Memory B cell (primary cell): Measurements from ENCODE around the gene TRIM34.
"Not testable (repeated sequence)": the region's sequence is repeated elsewhere in the genome, so short reads cannot be mapped to it uniquely, and the experiment has no call there.

Experiments
- ATAC-seq: fragments of 150-1000 bp; cut with Tn5 transposase; 2 replicates; pipeline ENCODE4 v1.10.0; 2021; ENCODE audit warnings: low read depth, mild to moderate bottlenecking, moderate library complexity
- DNase-seq, 2 donors: peaks; one replicate each; pipeline ENCODE4 v3.0.0; 2022; ENCODE audit warnings: low spot score in 2 of 2
- H3K27ac Mint-ChIP-seq: one replicate; pipeline ENCODE4 v1.8.0; 2022; ENCODE audit warnings: mild to moderate bottlenecking, moderate library complexity, mixed read lengths
- H3K27me3 Mint-ChIP-seq: one replicate; pipeline ENCODE4 v1.8.0; 2022; ENCODE audit warnings: mixed read lengths
- H3K36me3 Mint-ChIP-seq: one replicate; pipeline ENCODE4 v1.8.0; 2022; ENCODE audit warnings: mild to moderate bottlenecking, mixed read lengths
- H3K4me1 Mint-ChIP-seq: one replicate; pipeline ENCODE4 v1.8.0; 2022; ENCODE audit warnings: mixed read lengths
- H3K4me3 Mint-ChIP-seq: one replicate; pipeline ENCODE4 v1.8.0; 2022; ENCODE audit warnings: mild to moderate bottlenecking, moderate library complexity, mixed read lengths
- H3K9me3 Mint-ChIP-seq: one replicate; pipeline ENCODE4 v1.8.0; 2022; ENCODE audit warnings: mixed read lengths

Gene TRIM34, protein sequence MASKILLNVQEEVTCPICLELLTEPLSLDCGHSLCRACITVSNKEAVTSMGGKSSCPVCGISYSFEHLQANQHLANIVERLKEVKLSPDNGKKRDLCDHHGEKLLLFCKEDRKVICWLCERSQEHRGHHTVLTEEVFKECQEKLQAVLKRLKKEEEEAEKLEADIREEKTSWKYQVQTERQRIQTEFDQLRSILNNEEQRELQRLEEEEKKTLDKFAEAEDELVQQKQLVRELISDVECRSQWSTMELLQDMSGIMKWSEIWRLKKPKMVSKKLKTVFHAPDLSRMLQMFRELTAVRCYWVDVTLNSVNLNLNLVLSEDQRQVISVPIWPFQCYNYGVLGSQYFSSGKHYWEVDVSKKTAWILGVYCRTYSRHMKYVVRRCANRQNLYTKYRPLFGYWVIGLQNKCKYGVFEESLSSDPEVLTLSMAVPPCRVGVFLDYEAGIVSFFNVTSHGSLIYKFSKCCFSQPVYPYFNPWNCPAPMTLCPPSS

DNA sequence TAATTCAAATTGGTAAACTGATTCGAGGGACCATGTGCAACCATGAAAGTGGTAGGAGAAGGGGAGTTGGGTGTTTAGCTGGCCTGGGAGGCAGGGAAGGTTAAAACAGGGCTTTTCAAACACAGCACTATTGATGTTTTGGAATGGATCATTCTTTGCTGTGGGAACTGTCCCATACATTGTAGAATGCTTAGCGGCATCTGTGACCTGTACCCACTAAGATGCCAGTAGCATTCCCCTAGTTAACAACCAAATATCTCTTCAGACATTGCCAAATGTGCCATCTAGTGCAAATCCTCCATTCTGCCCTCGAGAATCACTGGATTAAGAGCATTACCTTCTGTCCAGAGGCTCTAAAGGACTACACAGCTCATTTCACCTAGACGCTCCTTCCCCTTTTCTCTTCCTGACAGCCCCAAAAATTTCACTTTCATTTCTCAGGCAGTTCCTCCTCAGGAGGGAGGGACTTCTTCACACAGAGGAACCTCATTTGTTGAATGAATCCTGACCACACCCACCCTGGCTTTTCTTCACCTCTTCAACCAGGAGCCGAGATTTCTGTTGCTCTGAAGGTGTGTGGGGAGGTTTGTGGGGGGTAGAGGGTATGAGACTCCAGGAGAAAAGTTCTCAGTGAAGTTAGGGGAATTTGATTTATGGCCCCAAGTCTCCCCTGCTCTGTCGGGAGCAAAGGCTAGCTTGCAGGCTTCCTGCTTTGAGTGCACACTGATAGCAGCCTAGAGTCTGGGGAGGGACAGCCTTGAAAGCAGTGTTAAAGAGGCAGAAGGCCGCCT lies at the start of gene TRIM34:
TRIM34 (plus strand) TSS at position 513 of the 791 bp plus-strand sequence. CDS start 7,331 bp downstream, outside the sequence.
- H3K27me3 Mint-ChIP-seq, result no peaks in the 10 kb centered on the region
- peaks cover 26% of the 10 kb centered on the region for H3K4me1 Mint-ChIP-seq
- peak; percentile 45 to 71 for DNase-seq
- H3K27ac Mint-ChIP-seq, result peak within 1 kb of the TSS; percentile 90
- H3K9me3 Mint-ChIP-seq, result no peaks in the 10 kb centered on the region
- H3K4me3 Mint-ChIP-seq, result peak within 1 kb of the TSS; percentile 89
- peak; percentile 97 for ATAC-seq
- H3K36me3 Mint-ChIP-seq, result peaks cover 13% of the 10 kb centered on the region

DNA sequence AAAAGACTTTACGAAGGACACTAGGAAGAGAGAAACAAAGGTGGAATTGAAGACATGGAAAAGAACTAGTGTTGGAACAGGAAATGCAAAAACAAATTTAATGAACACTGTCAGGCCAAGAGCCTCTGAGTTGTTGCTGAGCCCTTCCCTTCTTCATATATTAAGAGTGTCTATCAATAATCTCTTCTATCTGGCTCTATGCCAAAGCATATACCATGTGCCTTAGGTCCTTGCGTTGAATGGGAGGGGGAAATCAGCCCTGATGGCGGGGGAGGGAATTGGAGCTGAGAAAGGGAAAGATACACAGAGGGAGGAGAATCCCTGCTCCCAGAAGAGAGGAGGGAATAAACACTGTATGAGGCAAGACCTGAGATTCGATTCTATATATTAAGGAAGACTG lies 49.6 kb upstream of the TRIM34 start:
- Mint-ChIP-seq H3K36me3 (no peaks in the 10 kb centered on the region), H3K4me1 (no peaks in the 10 kb centered on the region), H3K27me3 (no peaks in the 10 kb centered on the region), H3K9me3 (no peaks in the 10 kb centered on the region), H3K27ac (no peak overlapping the region), H3K4me3 (no peak overlapping the region)
- DNase-seq (no peak), ATAC-seq (no peak)

DNA sequence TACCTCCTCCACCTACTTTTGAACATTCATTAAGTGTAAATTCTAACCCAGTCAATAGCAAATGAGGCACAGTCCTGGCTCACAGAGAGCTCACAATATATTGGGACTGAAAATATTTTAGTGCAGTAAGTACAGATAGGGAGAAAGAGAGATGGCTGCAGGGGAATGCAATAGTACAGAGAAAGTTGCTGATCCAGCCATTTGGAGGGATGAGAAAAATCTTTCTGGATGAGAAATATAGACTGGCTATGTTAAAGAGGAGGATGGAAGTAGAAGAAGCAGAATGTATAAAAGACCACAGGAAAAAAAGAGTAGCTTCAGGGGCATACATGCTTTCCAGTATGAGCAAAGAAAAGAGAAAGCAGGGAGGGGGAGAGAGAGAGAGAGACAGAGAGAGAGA lies 47.7 kb upstream of the TRIM34 start:
- no peak overlapping the region for H3K4me3 Mint-ChIP-seq
- ATAC-seq (no peak), DNase-seq (no peak)
- H3K36me3 Mint-ChIP-seq, result no peaks in the 10 kb centered on the region
- no peaks in the 10 kb centered on the region for H3K27me3 Mint-ChIP-seq
- H3K4me1 Mint-ChIP-seq, result no peaks in the 10 kb centered on the region
- no peak overlapping the region for H3K27ac Mint-ChIP-seq
- H3K9me3 Mint-ChIP-seq, result no peaks in the 10 kb centered on the region

DNA sequence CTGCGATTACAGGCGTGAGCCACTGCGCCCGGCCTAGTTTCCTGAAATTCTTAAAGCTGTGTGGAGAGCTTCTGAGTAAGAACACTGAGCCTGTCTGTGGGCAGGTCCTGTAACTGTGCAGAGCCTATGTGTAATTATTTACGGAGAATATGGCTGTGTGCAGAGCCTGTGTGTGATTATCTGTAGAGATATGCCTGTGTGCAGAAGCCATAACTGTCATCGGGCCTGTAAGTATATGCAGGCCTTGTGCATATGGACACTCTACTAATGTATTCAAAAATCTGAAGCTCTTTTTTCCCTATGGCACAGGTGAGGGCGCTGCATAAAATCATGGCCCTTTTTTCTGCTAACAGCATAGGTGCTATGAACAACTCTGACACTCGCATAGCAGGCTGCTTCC lies 44.2 kb upstream of the TRIM34 start, which contains the start of gene OR52B6:
OR52B6 (plus strand) TSS at position 301 of the 400 bp plus-strand sequence; CDS start at position 301, 0 bp downstream.
- no peaks in the 10 kb centered on the region for H3K4me1 Mint-ChIP-seq
- no peaks in the 10 kb centered on the region for H3K27me3 Mint-ChIP-seq
- no peak within 1 kb of the TSS for H3K27ac Mint-ChIP-seq
- no peak for ATAC-seq
- H3K9me3 Mint-ChIP-seq, result peaks cover 3% of the 10 kb centered on the region
- DNase-seq, result no peak
- H3K36me3 Mint-ChIP-seq, result peaks cover 2% of the 10 kb centered on the region
- H3K4me3 Mint-ChIP-seq, result no peak within 1 kb of the TSS

DNA sequence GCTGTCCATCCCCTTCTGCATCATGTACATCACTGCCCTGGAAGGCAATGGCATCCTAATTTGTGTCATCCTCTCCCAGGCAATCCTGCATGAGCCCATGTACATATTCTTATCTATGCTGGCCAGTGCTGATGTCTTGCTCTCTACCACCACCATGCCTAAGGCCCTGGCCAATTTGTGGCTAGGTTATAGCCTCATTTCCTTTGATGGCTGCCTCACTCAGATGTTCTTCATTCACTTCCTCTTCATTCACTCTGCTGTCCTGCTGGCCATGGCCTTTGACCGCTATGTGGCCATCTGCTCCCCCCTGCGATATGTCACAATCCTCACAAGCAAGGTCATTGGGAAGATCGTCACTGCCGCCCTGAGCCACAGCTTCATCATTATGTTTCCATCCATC lies 43.8 kb upstream of the TRIM34 start:
- Mint-ChIP-seq H3K4me1 (no peaks in the 10 kb centered on the region), H3K27me3 (no peaks in the 10 kb centered on the region), H3K9me3 (peaks cover 3% of the 10 kb centered on the region), H3K36me3 (peaks cover 2% of the 10 kb centered on the region), H3K27ac (no peak overlapping the region), H3K4me3 (no peak overlapping the region)
- DNase-seq (no peak), ATAC-seq (no peak)

DNA sequence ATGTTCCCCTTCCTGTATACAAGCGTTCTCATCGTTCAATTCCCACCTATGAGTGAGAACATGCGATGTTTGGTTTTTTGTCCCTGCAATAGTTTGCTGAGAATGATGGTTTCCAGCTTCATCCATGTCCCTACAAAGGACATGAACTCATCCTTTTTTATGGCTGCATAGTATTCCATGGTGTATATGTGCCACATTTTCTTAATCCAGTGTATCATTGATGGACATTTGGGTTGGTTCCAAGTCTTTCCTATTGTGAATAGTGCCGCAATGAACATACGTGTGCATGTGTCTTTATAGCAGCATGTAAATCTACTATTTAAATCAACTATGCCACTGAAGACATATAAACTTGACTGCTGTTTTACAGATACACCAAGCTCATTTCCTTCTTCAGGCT lies 40.3 kb upstream of the TRIM34 start:
- H3K9me3 Mint-ChIP-seq, H3K36me3 Mint-ChIP-seq, DNase-seq, H3K27me3 Mint-ChIP-seq, H3K4me3 Mint-ChIP-seq, H3K27ac Mint-ChIP-seq, ATAC-seq, H3K4me1 Mint-ChIP-seq: not testable (repeated sequence)

DNA sequence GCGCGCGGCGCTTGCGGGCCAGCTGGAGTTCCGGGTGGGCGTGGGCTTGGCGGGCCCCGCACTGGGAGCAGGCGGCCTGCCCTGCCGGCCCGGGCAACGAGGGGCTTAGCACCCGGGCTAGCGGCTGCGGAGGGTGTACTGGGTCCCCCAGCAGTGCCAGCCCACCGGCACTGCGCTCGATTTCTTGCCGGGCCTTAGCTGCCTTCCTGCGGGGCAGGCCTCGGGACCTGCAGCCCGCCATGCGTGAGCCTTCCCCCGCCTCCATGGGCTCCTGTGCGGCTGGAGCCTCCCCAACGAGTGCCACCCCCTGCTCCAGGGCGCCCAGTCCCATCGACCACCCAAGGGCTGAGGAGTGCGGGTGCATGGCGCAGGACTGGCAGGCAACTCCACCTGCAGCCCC lies 34.9 kb upstream of the TRIM34 start:
- not testable (repeated sequence) for ATAC-seq, H3K36me3 Mint-ChIP-seq, DNase-seq, H3K4me1 Mint-ChIP-seq, H3K4me3 Mint-ChIP-seq, H3K9me3 Mint-ChIP-seq, H3K27me3 Mint-ChIP-seq, H3K27ac Mint-ChIP-seq

DNA sequence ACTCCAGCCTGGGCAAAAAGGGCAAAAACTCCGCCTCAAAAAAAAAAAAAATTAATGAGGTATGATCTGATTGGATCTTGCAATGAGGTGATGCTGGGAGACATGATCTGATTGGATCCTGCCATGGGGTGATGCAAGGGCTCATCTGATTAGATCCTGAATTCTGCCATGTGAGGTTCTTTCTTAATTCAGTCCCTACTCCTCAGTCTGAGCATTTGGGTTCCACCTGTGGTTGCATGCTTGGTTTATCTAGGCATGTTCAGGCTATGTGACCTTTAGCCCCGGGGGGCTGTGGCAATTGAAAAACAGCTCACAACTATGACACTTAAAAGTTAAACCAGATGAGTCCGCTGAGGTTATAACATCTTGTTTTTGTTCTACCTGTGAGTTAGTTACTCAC lies 33.2 kb upstream of the TRIM34 start:
- H3K27me3 Mint-ChIP-seq, result no peaks in the 10 kb centered on the region
- H3K4me3 Mint-ChIP-seq, result no peak overlapping the region
- H3K27ac Mint-ChIP-seq, result no peak overlapping the region
- H3K4me1 Mint-ChIP-seq, result no peaks in the 10 kb centered on the region
- H3K9me3 Mint-ChIP-seq, result no peaks in the 10 kb centered on the region
- no peak for ATAC-seq
- peaks cover 3% of the 10 kb centered on the region for H3K36me3 Mint-ChIP-seq
- DNase-seq, result no peak

DNA sequence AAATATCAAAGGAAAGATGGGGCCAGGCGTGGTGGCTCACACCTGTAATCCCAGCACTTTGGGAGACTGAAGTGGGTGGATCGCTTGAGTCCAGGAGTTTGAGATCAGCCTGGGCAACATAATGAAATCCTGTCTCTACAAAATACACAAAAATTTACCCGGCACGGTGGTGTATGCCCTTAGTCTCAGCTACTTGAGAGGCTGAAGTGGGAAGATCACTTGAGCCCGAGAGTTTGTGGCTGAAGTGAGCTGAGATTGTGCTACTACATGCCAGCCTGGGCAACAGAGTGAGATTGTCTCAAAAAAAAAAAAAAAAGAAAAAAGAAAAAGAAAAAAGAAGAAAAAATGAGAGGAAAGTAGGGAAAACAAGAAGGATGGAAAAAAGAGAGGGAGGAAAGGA lies 32.2 kb upstream of the TRIM34 start:
- DNase-seq (no peak), ATAC-seq (no peak)
- Mint-ChIP-seq H3K27me3 (no peaks in the 10 kb centered on the region), H3K4me3 (no peak overlapping the region), H3K9me3 (no peaks in the 10 kb centered on the region), H3K4me1 (no peaks in the 10 kb centered on the region), H3K27ac (no peak overlapping the region), H3K36me3 (peaks cover 3% of the 10 kb centered on the region)

DNA sequence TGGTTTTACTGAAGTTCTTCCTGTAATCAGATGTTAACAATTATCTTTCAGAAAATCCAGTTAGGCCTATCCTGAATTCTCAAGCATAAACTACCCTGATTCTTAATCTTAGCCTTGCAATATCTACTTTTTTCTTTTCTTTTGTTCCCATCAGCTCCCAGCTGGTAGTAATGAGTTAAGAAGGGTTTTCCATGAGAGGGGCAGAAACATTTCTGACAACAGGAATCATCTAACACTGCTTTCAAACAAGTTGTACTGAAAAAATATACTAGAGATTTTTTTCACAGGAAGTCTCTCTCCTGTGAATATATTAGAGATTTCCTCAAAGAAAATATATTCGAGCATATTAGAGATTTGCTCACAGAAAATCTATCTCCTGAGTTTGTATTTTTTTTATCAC lies 31.7 kb upstream of the TRIM34 start:
- H3K27me3 Mint-ChIP-seq, result no peaks in the 10 kb centered on the region
- no peaks in the 10 kb centered on the region for H3K9me3 Mint-ChIP-seq
- H3K36me3 Mint-ChIP-seq, result peaks cover 3% of the 10 kb centered on the region
- H3K4me1 Mint-ChIP-seq, result no peaks in the 10 kb centered on the region
- ATAC-seq, result no peak
- DNase-seq, result no peak
- no peak overlapping the region for H3K27ac Mint-ChIP-seq
- no peak overlapping the region for H3K4me3 Mint-ChIP-seq

DNA sequence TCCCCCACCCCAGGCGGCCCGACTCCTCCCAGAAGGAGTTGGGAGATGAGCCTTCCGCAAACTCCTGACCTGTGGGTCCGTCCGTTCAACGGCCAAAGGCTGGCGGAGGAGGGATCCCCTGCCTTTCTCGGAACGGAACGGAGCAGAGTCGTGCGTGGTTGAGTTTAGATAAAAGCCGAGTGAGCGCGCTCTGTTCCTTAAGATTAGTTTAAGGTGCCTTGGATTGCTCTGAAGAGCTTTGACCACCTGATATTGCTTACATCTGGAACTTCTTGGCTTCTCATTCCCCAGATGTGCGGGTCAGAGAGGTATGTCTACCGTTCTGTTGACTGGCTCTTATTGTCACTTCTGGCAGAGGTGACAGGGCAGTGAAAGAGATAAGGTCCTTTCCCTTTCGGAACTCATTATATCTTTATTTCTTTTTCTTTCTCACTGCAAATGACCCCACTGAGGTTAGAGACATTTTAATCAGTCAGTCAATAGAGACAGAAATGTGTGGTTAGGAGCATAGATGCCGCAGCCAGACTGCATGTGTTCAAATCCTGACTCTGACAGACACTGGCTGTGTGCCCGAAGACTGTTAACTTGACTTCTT lies 28.1 kb upstream of the TRIM34 start, which contains the start of gene TRIM6:
TRIM6 (plus strand) TSS at position 31 of the 595 bp plus-strand sequence; CDS start at position 292, 261 bp downstream.
- H3K4me1 Mint-ChIP-seq, result no peaks in the 10 kb centered on the region
- DNase-seq (no peak), ATAC-seq (no peak)

DNA sequence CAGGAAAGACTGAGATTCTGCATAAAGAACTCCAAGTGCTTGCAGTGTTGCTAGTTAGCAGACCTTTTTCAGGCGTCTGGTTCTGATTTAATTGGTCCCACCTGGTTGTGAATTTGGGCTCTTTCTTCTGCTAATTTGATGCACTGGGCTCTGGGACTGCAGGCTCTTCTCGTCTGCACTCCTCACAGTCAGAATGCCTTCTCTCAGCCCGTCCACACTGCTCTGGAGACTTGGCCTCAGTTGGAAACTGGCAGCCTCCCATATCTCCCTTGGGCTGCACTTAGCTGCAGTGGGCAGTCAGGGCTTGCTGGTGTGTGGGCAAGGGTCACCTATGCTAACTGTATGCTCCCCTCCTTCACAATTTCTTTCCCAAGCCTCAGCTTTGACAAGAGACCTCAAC lies 26.8 kb upstream of the TRIM34 start:
- no peak for ATAC-seq

More for the DNA sequence above, 28.1 kb upstream of the TRIM34 start, which contains the start of gene TRIM6:
- H3K27ac Mint-ChIP-seq, result peak within 1 kb of the TSS; percentile 22
- no peaks in the 10 kb centered on the region for H3K9me3 Mint-ChIP-seq
- H3K36me3 Mint-ChIP-seq, result no peaks in the 10 kb centered on the region
- H3K27me3 Mint-ChIP-seq, result no peaks in the 10 kb centered on the region
- peak within 1 kb of the TSS; percentile 83 for H3K4me3 Mint-ChIP-seq

DNA sequence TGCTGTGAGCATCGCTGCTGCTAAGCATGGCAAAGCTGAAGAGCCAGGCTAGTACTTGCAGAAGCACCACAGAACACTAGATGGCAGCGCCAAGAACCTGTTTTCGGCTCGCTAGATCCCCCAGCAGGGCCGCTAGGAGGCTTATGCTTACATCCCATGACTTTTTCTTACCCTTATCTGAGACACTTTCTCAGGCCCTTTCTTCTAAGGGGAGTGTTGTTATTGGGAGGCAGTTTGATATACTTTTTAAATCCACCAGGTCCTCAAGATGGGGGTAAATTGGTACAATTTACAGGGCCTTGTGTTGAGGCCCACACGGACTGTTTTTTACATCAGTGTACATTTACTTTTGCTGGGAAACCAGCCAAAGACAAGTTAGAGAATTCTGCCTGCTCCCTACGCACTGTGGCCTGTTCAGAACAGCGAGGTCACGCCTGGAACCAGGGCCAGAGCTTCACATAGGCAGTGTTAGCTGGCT lies 24.4 kb upstream of the TRIM34 start:
- Mint-ChIP-seq H3K9me3 (no peaks in the 10 kb centered on the region), H3K27ac (no peak overlapping the region), H3K36me3 (no peaks in the 10 kb centered on the region), H3K4me3 (no peak overlapping the region), H3K27me3 (no peaks in the 10 kb centered on the region), H3K4me1 (no peaks in the 10 kb centered on the region)
- peak; percentile 42 to 58 for DNase-seq
- peak; percentile 99 for ATAC-seq

More for the DNA sequence above, 26.8 kb upstream of the TRIM34 start:
- no peaks in the 10 kb centered on the region for H3K9me3 Mint-ChIP-seq
- no peak for DNase-seq
- no peak overlapping the region for H3K4me3 Mint-ChIP-seq
- no peaks in the 10 kb centered on the region for H3K27me3 Mint-ChIP-seq
- H3K36me3 Mint-ChIP-seq, result no peaks in the 10 kb centered on the region
- H3K27ac Mint-ChIP-seq, result no peak overlapping the region
- no peaks in the 10 kb centered on the region for H3K4me1 Mint-ChIP-seq

DNA sequence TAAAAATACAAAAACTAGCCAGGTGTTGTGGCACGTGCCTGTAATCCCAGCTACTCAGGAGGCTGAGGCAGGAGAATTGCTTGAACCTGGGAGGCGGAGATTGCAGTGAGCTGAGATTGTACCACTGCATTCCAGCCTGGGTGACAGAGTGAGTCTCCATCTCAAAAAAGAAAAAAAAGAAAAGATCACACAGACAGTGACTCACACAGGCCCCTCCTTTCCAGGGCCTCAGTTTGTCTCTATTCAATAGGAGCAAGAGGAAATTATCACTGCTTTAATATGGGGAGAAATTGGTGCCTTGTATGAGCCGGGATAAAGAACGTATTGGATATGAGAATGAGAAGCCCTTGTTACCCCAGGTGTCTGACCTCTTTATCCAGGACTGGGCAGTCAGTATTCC lies 22.0 kb upstream of the TRIM34 start:
- ATAC-seq, DNase-seq, H3K9me3 Mint-ChIP-seq, H3K4me3 Mint-ChIP-seq, H3K36me3 Mint-ChIP-seq, H3K27me3 Mint-ChIP-seq, H3K27ac Mint-ChIP-seq, H3K4me1 Mint-ChIP-seq: not testable (repeated sequence)
